NCI-H146 (cell line): ENCODE results near the gene SELENOO.

Source experiments
- DNase-seq: peaks from one replicate; lab custom pipeline; 2025; lab: John Stamatoyannopoulos, UW

The SELENOO gene

GRCh38 chr22:50253046-50253915 lies 52.5 kb downstream of the SELENOO start:
- DNase-seq = no peak

- no peak for DNase-seq
Observed at GRCh38 chr22:50253941-50254340, 53.1 kb downstream of the SELENOO start.

- DNase-seq = no peak
Observed at GRCh38 chr22:50255099-50255498, 54.3 kb downstream of the SELENOO start.

GRCh38 chr22:50255607-50256006 lies 54.8 kb downstream of the SELENOO start:
- DNase-seq = no peak

GRCh38 chr22:50256258-50256862 lies 55.5 kb downstream of the SELENOO start:
- DNase-seq = no peak

GRCh38 chr22:50257041-50257440 lies 56.2 kb downstream of the SELENOO start:
- DNase-seq = no peak

- DNase-seq = no peak
Observed at GRCh38 chr22:50257451-50258360, 56.9 kb downstream of the SELENOO start.

- no peak for DNase-seq
Observed at GRCh38 chr22:50258361-50259292, 57.8 kb downstream of the SELENOO start.

GRCh38 chr22:50259302-50259701 lies 58.5 kb downstream of the SELENOO start:
- no peak for DNase-seq

GRCh38 chr22:50260434-50260800 lies 59.6 kb downstream of the SELENOO start:
- DNase-seq = no peak

- peak; percentile 49 for DNase-seq
Observed at GRCh38 chr22:50260801-50261614, 60.2 kb downstream of the SELENOO start.

GRCh38 chr22:50261615-50262459 lies 61.0 kb downstream of the SELENOO start, which contains the start of gene MAPK12:
MAPK12 (minus strand) TSS chr22:50261683; CDS start chr22:50261509, 174 bp downstream.
- peak; percentile 63 for DNase-seq

GRCh38 chr22:50262460-50262911 lies 61.7 kb downstream of the SELENOO start:
- no peak for DNase-seq

GRCh38 chr22:50262973-50263617 lies 62.3 kb downstream of the SELENOO start:
- no peak for DNase-seq

- DNase-seq = no peak
Observed at GRCh38 chr22:50264104-50264745, 63.4 kb downstream of the SELENOO start.

- DNase-seq = no peak
Observed at GRCh38 chr22:50264946-50265669, 64.3 kb downstream of the SELENOO start.

GRCh38 chr22:50266994-50267393 lies 66.2 kb downstream of the SELENOO start:
- no peak for DNase-seq
